Measurements from ENCODE around the gene ZNF232. TPM values are rescaled to one million over a fixed set of nuclear protein-coding genes. Genes with fewer than 3 reads are reported as not detected.
"Not testable (repeated sequence)": the region's sequence is repeated elsewhere in the genome, so short reads cannot be mapped to it uniquely, and the experiment has no call there.

Gene ZNF232
- total RNA-seq, 1 donor from 2014 or later: 12.6 TPM

GRCh38 chr17:5099271-5099670, 12.4 kb downstream of the ZNF232 start:
- intact Hi-C loops (cut with micrococcal nuclease): no loop called here

GRCh38 chr17:5097101-5097834, 14.4 kb downstream of the ZNF232 start:
- intact Hi-C loops (cut with micrococcal nuclease): no loop called here

GRCh38 chr17:5096731-5097100, 15.0 kb downstream of the ZNF232 start:
- intact Hi-C loops (cut with micrococcal nuclease): no loop called here

GRCh38 chr17:5092218-5093010, 19.3 kb downstream of the ZNF232 start:
- intact Hi-C loops (cut with micrococcal nuclease): loop anchor here (5.0 kb wide), 1 partner anchor 95 kb away; no protein-coding TSS in a partner anchor

GRCh38 chr17:5080591-5080990, 31.1 kb downstream of the ZNF232 start:
- intact Hi-C loops (cut with micrococcal nuclease): no loop called here

GRCh38 chr17:5078106-5079028, 33.3 kb downstream of the ZNF232 start, which contains the start of gene ZFP3:
Gene ZFP3 (plus strand): TSS chr17:5078467. CDS start chr17:5091505, 13,038 bp downstream.
- intact Hi-C loops (cut with micrococcal nuclease): loop anchor here (1.0 kb wide), 3 partner anchors 34 to 114 kb away; no protein-coding TSS in a partner anchor

GRCh38 chr17:5077781-5078105, 33.9 kb downstream of the ZNF232 start:
- intact Hi-C loops (cut with micrococcal nuclease): loop anchor here (1.0 kb wide), 3 partner anchors 35 to 115 kb away; no protein-coding TSS in a partner anchor

- intact Hi-C loops (cut with micrococcal nuclease): not testable (repeated sequence)
These were observed 34.4 kb downstream of the ZNF232 start for GRCh38 chr17:5077275-5077674.

- intact Hi-C loops (cut with micrococcal nuclease): not testable (repeated sequence)
These were observed 36.2 kb downstream of the ZNF232 start for GRCh38 chr17:5075472-5075871.

GRCh38 chr17:5069724-5070123, 42.0 kb downstream of the ZNF232 start:
- intact Hi-C loops (cut with micrococcal nuclease): no loop called here

- intact Hi-C loops (cut with micrococcal nuclease): no loop called here
These were observed 43.4 kb downstream of the ZNF232 start for GRCh38 chr17:5068236-5068635.

- intact Hi-C loops (cut with micrococcal nuclease): no loop called here
These were observed 46.4 kb downstream of the ZNF232 start for GRCh38 chr17:5065227-5065744.

Other genes starting within 250 kb of the ZNF232 start
- gene C17orf107, start 212.3 kb downstream of the ZNF232 start, total RNA-seq: 0.95 and 1.3 TPM in 2 replicates
- gene CHRNE, start 208.8 kb downstream of the ZNF232 start, total RNA-seq: 0.78 and 0.88 TPM in 2 replicates
- not detected in 2 replicates for gene GP1BA, start 179.6 kb downstream of the ZNF232 start, total RNA-seq
- 95.7 and 96.0 TPM in 2 replicates for gene SLC25A11, start 171.8 kb downstream of the ZNF232 start, total RNA-seq
- 267 and 323 TPM in 2 replicates for gene RNF167, start 171.6 kb downstream of the ZNF232 start, total RNA-seq
- 2,251 and 2,270 TPM in 2 replicates for gene PFN1, start 163.3 kb downstream of the ZNF232 start, total RNA-seq
- 37.9 and 38.1 TPM in 2 replicates for gene ENO3, start 160.8 kb downstream of the ZNF232 start, total RNA-seq
- 60.0 and 63.9 TPM in 2 replicates for gene SPAG7, start 144.1 kb downstream of the ZNF232 start, total RNA-seq
- 88.9 and 95.0 TPM in 2 replicates for gene CAMTA2, start 124.2 kb downstream of the ZNF232 start, total RNA-seq
- gene INCA1, start 114.4 kb downstream of the ZNF232 start, total RNA-seq: 0.22 and 0.76 TPM in 2 replicates
- gene KIF1C, start 113.9 kb downstream of the ZNF232 start, total RNA-seq: 52.9 and 56.7 TPM in 2 replicates
- 0.29 and 0.51 TPM in 2 replicates for gene SLC52A1, start 76.5 kb downstream of the ZNF232 start, total RNA-seq
- gene ZFP3, start 33.4 kb downstream of the ZNF232 start, total RNA-seq: 4.3 and 4.5 TPM in 2 replicates
- 0.02 and 0.05 TPM in 2 replicates for gene USP6, start 4.2 kb upstream of the ZNF232 start, total RNA-seq
- gene ZNF594, start 80.0 kb upstream of the ZNF232 start, total RNA-seq: 8.8 and 10.9 TPM in 2 replicates
- gene SCIMP, start 123.0 kb upstream of the ZNF232 start, total RNA-seq: not detected in 2 replicates
- 38.9 and 39.1 TPM in 2 replicates for gene RABEP1, start 170.4 kb upstream of the ZNF232 start, total RNA-seq

Measured in T-helper 1 cell treated with Interleukin-12 subunit alpha and Interleukin-12 subunit beta and Interleukin-4 antibody, amounts not matched to agents 30 ng/mL and 1 ng/mL, for 36 hours (primary cell).